ENCODE data around the gene INSM1. TPM values are rescaled to one million over a fixed set of nuclear protein-coding genes. Genes with fewer than 3 reads are reported as not detected.

INSM1 gene
- total RNA-seq: not detected in 2 replicates

GRCh38 chr20:20367575-20368417 is at the start of gene INSM1:
Gene INSM1, plus strand, starts transcription at chr20:20368104. Its CDS starts 164 bp downstream, at chr20:20368268.

